ENCODE data around the gene ZDHHC14. TPM values are rescaled to one million over a fixed set of nuclear protein-coding genes. Genes with fewer than 3 reads are reported as not detected.
"Not testable (repeated sequence)": the region's sequence is repeated elsewhere in the genome, so short reads cannot be mapped to it uniquely, and the experiment has no call there.

ZDHHC14 gene
- total RNA-seq (ENCODE audit: low replicate concordance) = 0.82 and 7.9 TPM in 2 replicates

DNA sequence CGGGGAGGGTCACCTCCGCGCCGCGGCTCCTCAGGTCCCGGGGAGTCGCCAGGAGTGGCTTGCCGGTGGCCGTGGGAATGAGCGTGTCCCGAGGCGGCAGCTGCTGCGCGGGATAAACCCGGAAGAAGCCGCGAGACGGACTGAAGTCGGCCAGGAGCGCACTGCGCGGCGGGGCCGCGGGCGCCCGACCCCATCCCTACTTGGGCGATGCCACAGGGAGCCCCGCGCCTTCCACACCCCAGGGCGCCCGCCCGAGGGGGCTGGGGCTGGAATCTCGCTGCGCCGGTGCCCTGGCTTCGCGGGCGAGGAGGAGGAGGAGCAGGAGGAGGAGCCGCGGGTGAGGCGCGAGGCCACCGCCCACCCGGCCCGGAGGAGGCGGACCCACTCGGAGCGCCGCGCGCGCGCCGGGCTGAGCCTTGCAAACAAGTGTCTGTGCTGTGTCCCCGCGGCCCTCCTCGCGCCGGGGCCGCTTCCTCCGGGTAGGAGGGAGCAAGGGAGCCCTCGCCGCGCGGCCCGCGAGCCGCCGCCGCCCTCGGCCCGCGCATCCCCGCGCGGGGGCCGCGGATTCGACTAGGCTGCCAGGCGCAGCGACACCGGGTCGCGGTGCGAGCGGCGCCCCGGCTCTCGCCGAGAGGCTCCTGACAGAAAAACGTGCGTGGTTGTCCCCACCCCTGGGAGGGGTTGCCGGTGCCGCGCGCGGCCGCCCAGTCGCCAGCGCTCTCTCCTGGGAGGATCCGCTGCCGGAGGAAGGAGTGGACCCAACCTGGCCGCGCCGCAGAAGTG lies at the start of gene ZDHHC14:
Gene ZDHHC14, plus strand, starts transcription at position 412 of the 783 bp plus-strand sequence.
- peak; percentile 73 for DNase-seq (ENCODE audit: low read depth)
- TF ChIP-seq, protein P1, sequence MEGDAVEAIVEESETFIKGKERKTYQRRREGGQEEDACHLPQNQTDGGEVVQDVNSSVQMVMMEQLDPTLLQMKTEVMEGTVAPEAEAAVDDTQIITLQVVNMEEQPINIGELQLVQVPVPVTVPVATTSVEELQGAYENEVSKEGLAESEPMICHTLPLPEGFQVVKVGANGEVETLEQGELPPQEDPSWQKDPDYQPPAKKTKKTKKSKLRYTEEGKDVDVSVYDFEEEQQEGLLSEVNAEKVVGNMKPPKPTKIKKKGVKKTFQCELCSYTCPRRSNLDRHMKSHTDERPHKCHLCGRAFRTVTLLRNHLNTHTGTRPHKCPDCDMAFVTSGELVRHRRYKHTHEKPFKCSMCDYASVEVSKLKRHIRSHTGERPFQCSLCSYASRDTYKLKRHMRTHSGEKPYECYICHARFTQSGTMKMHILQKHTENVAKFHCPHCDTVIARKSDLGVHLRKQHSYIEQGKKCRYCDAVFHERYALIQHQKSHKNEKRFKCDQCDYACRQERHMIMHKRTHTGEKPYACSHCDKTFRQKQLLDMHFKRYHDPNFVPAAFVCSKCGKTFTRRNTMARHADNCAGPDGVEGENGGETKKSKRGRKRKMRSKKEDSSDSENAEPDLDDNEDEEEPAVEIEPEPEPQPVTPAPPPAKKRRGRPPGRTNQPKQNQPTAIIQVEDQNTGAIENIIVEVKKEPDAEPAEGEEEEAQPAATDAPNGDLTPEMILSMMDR (IDR thresholded peaks at IDR 0.05; ENCODE audit: insufficient read depth, low read length) = no peak
- H3K4me3 ChIP-seq (ENCODE audit: low read depth, low read length) = peak within 1 kb of the TSS; percentile 87

DNA sequence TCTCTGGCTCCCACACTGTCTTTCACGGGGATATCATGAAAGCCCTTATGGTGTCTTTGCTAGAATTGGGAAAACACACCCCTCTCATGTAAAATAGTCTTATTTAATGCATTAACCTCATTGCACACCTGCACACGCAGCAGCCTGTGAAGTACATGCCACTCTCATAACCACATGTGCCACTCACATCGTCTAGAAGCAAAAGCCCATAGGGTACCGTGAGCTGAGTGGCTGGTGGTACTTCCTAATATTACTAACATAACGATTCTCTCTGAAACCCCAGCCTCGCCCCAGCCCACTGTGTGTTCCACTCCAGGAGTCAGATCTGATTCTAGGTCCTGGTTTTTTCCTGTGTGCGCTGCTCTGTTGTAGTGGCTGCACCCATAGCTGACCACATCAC lies 48.2 kb upstream of the ZDHHC14 start:
- TF ChIP-seq, protein P1 (IDR thresholded peaks at IDR 0.05; ENCODE audit: insufficient read depth, low read length) = no peak
- no peak for DNase-seq (ENCODE audit: low read depth)
- no peak overlapping the region for H3K4me3 ChIP-seq (ENCODE audit: low read depth, low read length)

DNA sequence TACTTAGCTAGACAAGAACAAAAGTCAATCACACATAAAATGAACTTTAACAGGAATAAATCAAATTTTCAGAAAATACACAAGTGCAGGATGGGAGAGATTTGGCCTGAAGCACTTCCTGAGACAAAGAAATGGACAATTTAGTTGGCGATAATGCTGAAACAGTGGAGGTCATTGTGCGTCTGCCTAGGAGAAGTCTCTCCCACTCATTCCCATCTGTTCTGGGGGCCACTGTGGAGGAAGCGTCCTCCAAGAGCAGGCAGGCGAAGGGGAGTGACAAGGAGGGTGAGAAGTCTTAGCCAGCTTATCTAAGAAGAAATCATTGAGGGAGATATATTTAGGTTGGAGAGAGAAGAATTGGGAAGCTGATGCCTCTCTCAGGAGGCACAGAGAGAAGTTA lies 47.5 kb upstream of the ZDHHC14 start:
- TF ChIP-seq, protein P1 (IDR thresholded peaks at IDR 0.05; ENCODE audit: insufficient read depth, low read length) = no peak
- no peak overlapping the region for H3K4me3 ChIP-seq (ENCODE audit: low read depth, low read length)
- no peak for DNase-seq (ENCODE audit: low read depth)

DNA sequence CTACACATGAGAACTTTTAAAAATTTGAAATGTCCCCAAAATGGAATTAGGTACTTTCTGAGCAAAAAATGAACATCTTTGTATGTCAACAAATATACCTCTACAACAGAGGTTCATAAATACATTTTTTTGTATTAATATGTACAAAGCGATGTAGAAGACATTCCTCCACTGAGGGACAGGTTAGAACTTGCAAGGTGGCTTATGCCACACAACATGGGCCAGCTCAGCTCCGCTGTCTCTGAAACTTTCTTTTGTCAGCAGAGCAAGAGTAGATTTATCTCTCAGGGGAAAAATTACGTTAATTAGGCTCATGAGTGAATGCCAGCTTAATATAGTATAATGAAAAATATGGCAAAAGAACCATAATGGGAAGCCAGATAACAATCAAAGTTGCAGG lies 47.0 kb upstream of the ZDHHC14 start:
- TF ChIP-seq, protein P1 (IDR thresholded peaks at IDR 0.05; ENCODE audit: insufficient read depth, low read length) = no peak
- no peak for DNase-seq (ENCODE audit: low read depth)
- no peak overlapping the region for H3K4me3 ChIP-seq (ENCODE audit: low read depth, low read length)

DNA sequence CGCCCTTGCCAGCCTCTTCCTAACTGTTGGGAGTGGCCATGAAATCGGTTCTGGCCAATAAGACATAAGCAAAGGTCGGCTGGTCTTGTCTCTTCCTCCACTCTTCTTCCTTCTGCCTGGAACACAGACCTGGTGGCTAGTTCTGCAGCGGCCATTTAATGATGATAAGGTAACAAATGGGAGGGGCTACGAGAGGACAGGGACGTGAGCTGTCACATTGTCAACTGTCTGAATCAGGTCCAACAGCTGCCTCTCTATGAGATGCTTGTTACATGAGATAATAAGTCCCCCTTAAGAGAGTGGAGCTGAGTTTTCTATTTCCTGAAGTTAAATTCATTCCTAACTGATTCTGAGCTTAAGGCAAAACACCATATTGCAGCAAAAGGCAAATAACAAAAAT lies 45.2 kb upstream of the ZDHHC14 start:
- TF ChIP-seq, protein P1 (IDR thresholded peaks at IDR 0.05; ENCODE audit: insufficient read depth, low read length) = no peak
- DNase-seq (ENCODE audit: low read depth) = no peak
- no peak overlapping the region for H3K4me3 ChIP-seq (ENCODE audit: low read depth, low read length)

DNA sequence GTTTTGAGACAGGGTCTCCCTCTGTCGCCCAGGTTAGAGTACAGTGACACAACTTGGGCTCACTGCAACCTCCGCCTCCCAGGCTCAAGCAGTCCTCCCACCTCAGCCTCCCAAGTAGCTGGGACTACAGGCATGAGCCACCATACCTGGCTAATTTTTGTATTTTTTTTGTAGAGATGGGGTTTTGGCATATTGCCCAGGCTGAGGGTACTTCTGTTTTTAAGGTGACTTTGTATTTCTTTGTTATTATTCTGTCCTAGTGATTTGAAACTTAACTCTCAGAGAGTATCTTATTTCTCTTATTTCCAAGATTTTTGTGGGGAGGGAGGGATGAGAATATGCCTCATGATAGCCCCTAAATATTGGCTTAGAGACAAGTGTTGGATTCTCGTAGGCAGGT lies 43.7 kb upstream of the ZDHHC14 start:
- not testable (repeated sequence) for DNase-seq (ENCODE audit: low read depth); H3K4me3 ChIP-seq (ENCODE audit: low read depth, low read length)

DNA sequence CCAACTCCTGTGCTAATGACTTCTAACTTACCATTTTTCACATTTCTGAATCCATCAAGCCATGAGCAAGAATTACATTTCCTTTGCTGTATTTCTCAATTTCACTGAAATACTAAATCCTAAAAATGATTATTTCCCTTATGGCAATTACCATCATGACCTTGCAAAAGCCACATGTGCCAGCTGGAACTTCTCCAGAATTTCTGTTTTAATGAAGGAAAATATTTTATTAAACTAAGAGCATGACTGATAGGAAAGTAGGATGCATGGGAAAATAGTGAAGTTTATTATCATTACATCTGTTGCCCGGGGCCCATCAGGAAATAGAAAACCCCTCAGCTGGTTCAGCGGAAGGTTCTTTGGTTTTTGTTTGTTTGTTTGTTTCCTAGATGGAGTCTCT lies 43.2 kb upstream of the ZDHHC14 start:
- no peak overlapping the region for H3K4me3 ChIP-seq (ENCODE audit: low read depth, low read length)
- no peak for DNase-seq (ENCODE audit: low read depth)
- TF ChIP-seq, protein P1 (IDR thresholded peaks at IDR 0.05; ENCODE audit: insufficient read depth, low read length) = no peak
